ENCODE measurements around the gene RPS10. TPM values are rescaled to one million over a fixed set of nuclear protein-coding genes. Genes with fewer than 3 reads are reported as not detected.

Gene RPS10
- total and polyA plus RNA-seq, 8 donors, result 371 to 4,063 (median 2,070) TPM

- H3K36me3 ChIP-seq, result no peaks in the 10 kb centered on the region
- intact Hi-C loops (cut with DNase I; ENCODE audit: low total_unique reads), result no loop called here
- no peak overlapping the region for H3K27ac ChIP-seq
- no peaks in the 10 kb centered on the region for H3K27me3 ChIP-seq
- DNase-seq, result no peak
- 76 to 88% (median 82%) methylated on average over 3 of the region's 3 CpGs for WGBS, 5 donors
- no peaks in the 10 kb centered on the region for H3K9me3 ChIP-seq
- TF ChIP-seq CTCF (IDR thresholded peaks at IDR 0.05), result no peak
- no peak for TF ChIP-seq POLR2A (IDR thresholded peaks at IDR 0.05)
- no peak for TF ChIP-seq EP300 (IDR thresholded peaks at IDR 0.05)
- no peak for TF ChIP-seq POLR2AphosphoS5 (IDR thresholded peaks at IDR 0.05)
- peaks cover 34 to 73% (median 54%) of the 10 kb centered on the region in 4 donors for H3K4me1 ChIP-seq
- no peak overlapping the region for H3K4me3 ChIP-seq
Measured at GRCh38 chr6:34388421-34388820, 37.4 kb downstream of the RPS10 start.

- Histone ChIP-seq H3K4me1 (peaks cover 28 to 69% (median 47%) of the 10 kb centered on the region in 4 donors), H3K27ac (no peak overlapping the region), H3K4me3 (no peak overlapping the region), H3K27me3 (no peaks in the 10 kb centered on the region), H3K36me3 (no peaks in the 10 kb centered on the region), H3K9me3 (no peaks in the 10 kb centered on the region)
- DNase-seq, result no peak
- no peak for TF ChIP-seq CTCF (IDR thresholded peaks at IDR 0.05)
- no peak for TF ChIP-seq POLR2A (IDR thresholded peaks at IDR 0.05)
- TF ChIP-seq POLR2AphosphoS5 (IDR thresholded peaks at IDR 0.05), result peak in 1 of 3 donors; percentile 37
- 73 to 86% (median 82%) methylated on average over 4 of the region's 4 CpGs for WGBS, 5 donors
- intact Hi-C loops (cut with DNase I; ENCODE audit: low total_unique reads), result no loop called here
Measured at GRCh38 chr6:34386316-34387137, 39.3 kb downstream of the RPS10 start.

- no peak overlapping the region for H3K4me3 ChIP-seq
- no peaks in the 10 kb centered on the region for H3K27me3 ChIP-seq
- H3K9me3 ChIP-seq, result no peaks in the 10 kb centered on the region
- H3K4me1 ChIP-seq, result peaks cover 20 to 61% (median 41%) of the 10 kb centered on the region in 4 donors
- no peak for DNase-seq
- intact Hi-C loops (cut with DNase I; ENCODE audit: low total_unique reads), result no loop called here
- no peak overlapping the region for H3K27ac ChIP-seq
- no peak for TF ChIP-seq EP300 (IDR thresholded peaks at IDR 0.05)
- TF ChIP-seq POLR2A (IDR thresholded peaks at IDR 0.05), result no peak
- TF ChIP-seq POLR2AphosphoS5 (IDR thresholded peaks at IDR 0.05), result no peak
- no peak for TF ChIP-seq CTCF (IDR thresholded peaks at IDR 0.05)
- H3K36me3 ChIP-seq, result no peaks in the 10 kb centered on the region
- WGBS, 5 donors, result 82 to 96% (median 94%) methylated on average over 3 of the region's 3 CpGs
Measured at GRCh38 chr6:34385793-34386195, 40.1 kb downstream of the RPS10 start.

- Histone ChIP-seq H3K4me3 (no peak overlapping the region), H3K36me3 (peaks cover 0 to 3% (median 0%) of the 10 kb centered on the region in 4 donors), H3K27ac (peak overlapping the region in 3 of 5 donors; percentile 39 to 65 (median 57)), H3K4me1 (peaks cover 15 to 51% (median 32%) of the 10 kb centered on the region in 4 donors), H3K27me3 (no peaks in the 10 kb centered on the region), H3K9me3 (no peaks in the 10 kb centered on the region)
- intact Hi-C loops (cut with DNase I; ENCODE audit: low total_unique reads), result no loop called here
- 81 to 87% (median 81%) methylated on average over 5 of the region's 5 CpGs for WGBS, 5 donors
- no peak for DNase-seq
- TF ChIP-seq CTCF (IDR thresholded peaks at IDR 0.05), result no peak
- TF ChIP-seq POLR2AphosphoS5 (IDR thresholded peaks at IDR 0.05), result no peak
- no peak for TF ChIP-seq EP300 (IDR thresholded peaks at IDR 0.05)
- no peak for TF ChIP-seq POLR2A (IDR thresholded peaks at IDR 0.05)
Measured at GRCh38 chr6:34384321-34385153, 41.3 kb downstream of the RPS10 start.

Data from stomach (tissue), 9 donors.